SJSA1 (cell line): ENCODE results near the gene FOXI1. TPM values are rescaled to one million over a fixed set of nuclear protein-coding genes. Genes with fewer than 3 reads are reported as not detected.
"Not testable (repeated sequence)": the region's sequence is repeated elsewhere in the genome, so short reads cannot be mapped to it uniquely, and the experiment has no call there.

Experiments
- DNase-seq, 2 experiments: peaks; one replicate each; pipeline ENCODE4 v3.0.0-alpha.2; 2015 to 2020; ENCODE audit warnings: low spot score in 2 of 2, low read depth in 1 of 2
- H3K27ac ChIP-seq: fragments of 250-450 bp; sonication (Bioruptor Pico); 2 replicates; pipeline ENCODE4 v1.5.1; 2020; ENCODE audit warnings: mild to moderate bottlenecking, moderate library complexity
- H3K27me3 ChIP-seq: fragments of 250-450 bp; sonication (Bioruptor Pico); replicated peaks from 2 replicates; pipeline ENCODE4 v1.5.1; 2020; ENCODE audit warnings: mild to moderate bottlenecking, moderate library complexity
- H3K36me3 ChIP-seq: fragments of 250-450 bp; sonication (Bioruptor Pico); 2 replicates; pipeline ENCODE4 v1.5.1; 2020; ENCODE audit warnings: mild to moderate bottlenecking
- H3K4me1 ChIP-seq: fragments of 250-450 bp; sonication (Bioruptor Pico); replicated peaks from 2 replicates; pipeline ENCODE4 v1.6.1; 2021; ENCODE audit warnings: mild to moderate bottlenecking
- H3K4me3 ChIP-seq: fragments of 250-450 bp; sonication (Bioruptor Pico); 2 replicates; pipeline ENCODE4 v1.5.1; 2020; ENCODE audit warnings: mild to moderate bottlenecking
- H3K9me3 ChIP-seq: fragments of 250-450 bp; sonication (Bioruptor Pico); replicated peaks from 2 replicates; pipeline ENCODE4 v1.5.1; 2020; ENCODE audit warnings: mild to moderate bottlenecking
- total RNA-seq: library from RNA; depleted of rRNA; stranded (reverse); fragments of >200 nt; shearing (Covaris generic); gene quantifications from 2 replicates; pipeline ENCODE4 v1.2.3, GENCODE V29; 2014

The FOXI1 gene
- total RNA-seq, 1 experiment from 2014 or later = not detected

GRCh38 chr5:170078458-170078857, 27.2 kb upstream of the FOXI1 start:
- no peak for DNase-seq
- H3K9me3 ChIP-seq = no peaks in the 10 kb centered on the region
- no peaks in the 10 kb centered on the region for H3K4me1 ChIP-seq
- H3K27ac ChIP-seq = no peak overlapping the region
- no peaks in the 10 kb centered on the region for H3K36me3 ChIP-seq
- no peak overlapping the region for H3K4me3 ChIP-seq
- H3K27me3 ChIP-seq = no peaks in the 10 kb centered on the region

- H3K4me3 ChIP-seq = no peak overlapping the region
- no peaks in the 10 kb centered on the region for H3K4me1 ChIP-seq
- no peak for DNase-seq
- no peaks in the 10 kb centered on the region for H3K36me3 ChIP-seq
- H3K9me3 ChIP-seq = no peaks in the 10 kb centered on the region
- H3K27ac ChIP-seq = no peak overlapping the region
- H3K27me3 ChIP-seq = no peaks in the 10 kb centered on the region
Measured at GRCh38 chr5:170078931-170079330, 26.8 kb upstream of the FOXI1 start.

GRCh38 chr5:170080217-170080616, 25.5 kb upstream of the FOXI1 start:
- H3K4me3 ChIP-seq = no peak overlapping the region
- H3K9me3 ChIP-seq = no peaks in the 10 kb centered on the region
- no peaks in the 10 kb centered on the region for H3K36me3 ChIP-seq
- H3K27ac ChIP-seq = no peak overlapping the region
- H3K4me1 ChIP-seq = no peaks in the 10 kb centered on the region
- H3K27me3 ChIP-seq = 0 out of 2 replicates have a peak, but pooled peaks cover 3% of the 10 kb centered on the region
- no peak for DNase-seq

GRCh38 chr5:170080786-170081445, 24.8 kb upstream of the FOXI1 start:
- H3K27ac ChIP-seq = no peak overlapping the region
- no peaks in the 10 kb centered on the region for H3K9me3 ChIP-seq
- no peaks in the 10 kb centered on the region for H3K36me3 ChIP-seq
- no peak overlapping the region for H3K4me3 ChIP-seq
- no peak for DNase-seq
- no peaks in the 10 kb centered on the region for H3K4me1 ChIP-seq
- H3K27me3 ChIP-seq = 0 out of 2 replicates have a peak, but pooled peaks cover 3% of the 10 kb centered on the region

GRCh38 chr5:170081616-170082015, 24.1 kb upstream of the FOXI1 start:
- no peak for DNase-seq
- H3K27me3 ChIP-seq = 0 out of 2 replicates have a peak, but pooled peaks cover 3% of the 10 kb centered on the region
- no peak overlapping the region for H3K4me3 ChIP-seq
- no peaks in the 10 kb centered on the region for H3K4me1 ChIP-seq
- H3K27ac ChIP-seq = no peak overlapping the region
- no peaks in the 10 kb centered on the region for H3K36me3 ChIP-seq
- no peaks in the 10 kb centered on the region for H3K9me3 ChIP-seq

- H3K36me3 ChIP-seq = no peaks in the 10 kb centered on the region
- no peaks in the 10 kb centered on the region for H3K4me1 ChIP-seq
- H3K27me3 ChIP-seq = 0 out of 2 replicates have a peak, but pooled peaks cover 3% of the 10 kb centered on the region
- H3K9me3 ChIP-seq = no peaks in the 10 kb centered on the region
- no peak for DNase-seq
- H3K4me3 ChIP-seq = no peak overlapping the region
- H3K27ac ChIP-seq = no peak overlapping the region
Measured at GRCh38 chr5:170082701-170083100, 23.0 kb upstream of the FOXI1 start.

GRCh38 chr5:170087168-170087817, 18.4 kb upstream of the FOXI1 start:
- H3K4me3 ChIP-seq = no peak overlapping the region
- no peaks in the 10 kb centered on the region for H3K36me3 ChIP-seq
- H3K27ac ChIP-seq = no peak overlapping the region

GRCh38 chr5:170092455-170093101, 13.1 kb upstream of the FOXI1 start:
- no peaks in the 10 kb centered on the region for H3K9me3 ChIP-seq
- peaks cover 6% of the 10 kb centered on the region; the same call in 1 of the 2 replicates for H3K27me3 ChIP-seq
- no peaks in the 10 kb centered on the region for H3K36me3 ChIP-seq
- no peak for DNase-seq
- no peak overlapping the region for H3K4me3 ChIP-seq
- no peaks in the 10 kb centered on the region for H3K4me1 ChIP-seq
- no peak overlapping the region for H3K27ac ChIP-seq

More at GRCh38 chr5:170087168-170087817, 18.4 kb upstream of the FOXI1 start:
- Histone ChIP-seq H3K27me3 (peaks cover 8% of the 10 kb centered on the region; the same call in 1 of the 2 replicates), H3K9me3 (no peaks in the 10 kb centered on the region), H3K4me1 (no peaks in the 10 kb centered on the region)
- no peak for DNase-seq

- not testable (repeated sequence) for DNase-seq, H3K4me1 ChIP-seq, H3K36me3 ChIP-seq, H3K27ac ChIP-seq, H3K9me3 ChIP-seq, H3K27me3 ChIP-seq, H3K4me3 ChIP-seq
Measured at GRCh38 chr5:170094329-170094728, 11.4 kb upstream of the FOXI1 start.

- DNase-seq = no peak
- H3K4me3 ChIP-seq = no peak overlapping the region
Measured at GRCh38 chr5:170095646-170096045, 10.1 kb upstream of the FOXI1 start.

GRCh38 chr5:170097934-170098333, 7.8 kb upstream of the FOXI1 start:
- Histone ChIP-seq H3K4me1 (no peaks in the 10 kb centered on the region), H3K36me3 (no peaks in the 10 kb centered on the region), H3K9me3 (no peaks in the 10 kb centered on the region), H3K4me3 (no peak overlapping the region), H3K27ac (no peak overlapping the region), H3K27me3 (no peaks in the 10 kb centered on the region)
- no peak for DNase-seq

More at GRCh38 chr5:170095646-170096045, 10.1 kb upstream of the FOXI1 start:
- H3K27ac ChIP-seq = no peak overlapping the region
- H3K4me1 ChIP-seq = no peaks in the 10 kb centered on the region
- H3K36me3 ChIP-seq = no peaks in the 10 kb centered on the region
- H3K9me3 ChIP-seq = no peaks in the 10 kb centered on the region
- peaks cover 6% of the 10 kb centered on the region; the same call in 1 of the 2 replicates for H3K27me3 ChIP-seq

- H3K27ac ChIP-seq = no peak overlapping the region
- DNase-seq = peak; percentile 75 to 81
- H3K27me3 ChIP-seq = no peaks in the 10 kb centered on the region
- no peaks in the 10 kb centered on the region for H3K4me1 ChIP-seq
- no peaks in the 10 kb centered on the region for H3K36me3 ChIP-seq
- no peak overlapping the region for H3K4me3 ChIP-seq
- no peaks in the 10 kb centered on the region for H3K9me3 ChIP-seq
Measured at GRCh38 chr5:170100066-170100943, 5.4 kb upstream of the FOXI1 start.

GRCh38 chr5:170103447-170103846, 2.2 kb upstream of the FOXI1 start:
- H3K4me1 ChIP-seq = no peaks in the 10 kb centered on the region
- H3K27ac ChIP-seq = no peak overlapping the region
- no peak for DNase-seq
- H3K4me3 ChIP-seq = no peak overlapping the region
- H3K9me3 ChIP-seq = no peaks in the 10 kb centered on the region
- no peaks in the 10 kb centered on the region for H3K27me3 ChIP-seq
- no peaks in the 10 kb centered on the region for H3K36me3 ChIP-seq
